ENCODE results near the gene PPIP5K2.
A peak's percentile ranks its signal among the peaks of the same experiment; 100 is the strongest.
"Not testable (repeated sequence)": the region's sequence is repeated elsewhere in the genome, so short reads cannot be mapped to it uniquely, and the experiment has no call there.

The PPIP5K2 gene

GRCh38 chr5:103203226-103203625, 83.1 kb downstream of the PPIP5K2 start:
- H3K4me1 Mint-ChIP-seq = no peaks in the 10 kb centered on the region
- no peak overlapping the region for H3K27ac Mint-ChIP-seq
- H3K36me3 Mint-ChIP-seq (ENCODE audit: low read depth) = peaks cover 56% of the 10 kb centered on the region
- no peak overlapping the region for H3K4me3 Mint-ChIP-seq
- TF ChIP-seq, protein P1, sequence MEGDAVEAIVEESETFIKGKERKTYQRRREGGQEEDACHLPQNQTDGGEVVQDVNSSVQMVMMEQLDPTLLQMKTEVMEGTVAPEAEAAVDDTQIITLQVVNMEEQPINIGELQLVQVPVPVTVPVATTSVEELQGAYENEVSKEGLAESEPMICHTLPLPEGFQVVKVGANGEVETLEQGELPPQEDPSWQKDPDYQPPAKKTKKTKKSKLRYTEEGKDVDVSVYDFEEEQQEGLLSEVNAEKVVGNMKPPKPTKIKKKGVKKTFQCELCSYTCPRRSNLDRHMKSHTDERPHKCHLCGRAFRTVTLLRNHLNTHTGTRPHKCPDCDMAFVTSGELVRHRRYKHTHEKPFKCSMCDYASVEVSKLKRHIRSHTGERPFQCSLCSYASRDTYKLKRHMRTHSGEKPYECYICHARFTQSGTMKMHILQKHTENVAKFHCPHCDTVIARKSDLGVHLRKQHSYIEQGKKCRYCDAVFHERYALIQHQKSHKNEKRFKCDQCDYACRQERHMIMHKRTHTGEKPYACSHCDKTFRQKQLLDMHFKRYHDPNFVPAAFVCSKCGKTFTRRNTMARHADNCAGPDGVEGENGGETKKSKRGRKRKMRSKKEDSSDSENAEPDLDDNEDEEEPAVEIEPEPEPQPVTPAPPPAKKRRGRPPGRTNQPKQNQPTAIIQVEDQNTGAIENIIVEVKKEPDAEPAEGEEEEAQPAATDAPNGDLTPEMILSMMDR (IDR thresholded peaks at IDR 0.05; ENCODE audit: unreplicated experiment in 3 of 3) = no peak
- H3K9me3 Mint-ChIP-seq = no peaks in the 10 kb centered on the region
- H3K27me3 Mint-ChIP-seq (ENCODE audit: low read depth) = no peaks in the 10 kb centered on the region

DNA sequence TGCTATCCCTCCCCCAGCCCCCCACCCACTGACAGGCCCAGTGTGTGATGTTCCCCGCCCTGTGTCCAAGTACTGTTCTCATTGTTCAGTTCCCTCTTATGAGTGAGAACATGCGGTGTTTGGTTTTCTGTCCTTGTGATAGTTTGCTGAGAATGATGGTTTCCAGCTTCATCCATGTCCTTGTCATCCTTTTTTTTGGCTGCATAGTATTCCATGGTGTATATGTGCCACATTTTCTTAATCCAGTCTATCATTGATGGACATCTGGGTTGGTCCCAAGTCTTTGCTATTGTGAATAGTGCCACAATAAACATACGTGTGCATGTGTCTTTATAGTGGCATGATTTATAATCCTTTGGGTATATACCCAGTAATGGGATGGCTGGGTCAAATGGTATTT, 84.9 kb downstream of the PPIP5K2 start:
- H3K27me3 Mint-ChIP-seq (ENCODE audit: low read depth) = not testable (repeated sequence)
- peaks cover 53% of the 10 kb centered on the region for H3K36me3 Mint-ChIP-seq (ENCODE audit: low read depth)

GRCh38 chr5:103205991-103206700, 86.0 kb downstream of the PPIP5K2 start:
- Mint-ChIP-seq H3K27ac (peak overlapping the region; percentile 63 to 66 (median 66)), H3K4me3 (no peak overlapping the region), H3K4me1 (no peaks in the 10 kb centered on the region), H3K27me3 (ENCODE audit: low read depth) (no peaks in the 10 kb centered on the region), H3K9me3 (no peaks in the 10 kb centered on the region), H3K36me3 (ENCODE audit: low read depth) (peaks cover 43% of the 10 kb centered on the region)
- TF ChIP-seq, protein P1 (IDR thresholded peaks at IDR 0.05; ENCODE audit: unreplicated experiment in 3 of 3) = no peak

More for the DNA sequence above, 84.9 kb downstream of the PPIP5K2 start:
- not testable (repeated sequence) for H3K27ac Mint-ChIP-seq, H3K9me3 Mint-ChIP-seq, H3K4me1 Mint-ChIP-seq, H3K4me3 Mint-ChIP-seq

DNA sequence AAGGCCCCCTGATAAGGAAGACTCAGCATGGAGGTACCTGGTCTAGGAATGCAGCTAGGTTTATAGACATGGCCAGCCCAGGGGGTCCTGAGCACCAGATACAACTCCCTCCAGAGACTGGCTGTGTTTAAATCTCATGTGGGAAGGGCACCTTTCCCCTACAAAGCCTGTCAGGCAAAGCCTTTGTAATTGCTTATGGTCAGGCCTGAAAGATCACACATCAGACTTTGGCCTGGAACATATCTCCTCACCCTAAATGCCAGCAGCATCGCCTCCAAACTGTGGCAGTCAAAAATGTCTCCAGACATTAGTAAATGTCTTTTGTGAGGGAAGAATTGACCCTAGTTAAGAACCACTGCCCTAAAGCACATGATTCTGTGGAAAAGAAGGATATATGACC, 86.9 kb downstream of the PPIP5K2 start:
- H3K4me3 Mint-ChIP-seq = no peak overlapping the region
- TF ChIP-seq, protein P1 (IDR thresholded peaks at IDR 0.05; ENCODE audit: unreplicated experiment in 3 of 3) = no peak
- peaks cover 43% of the 10 kb centered on the region for H3K36me3 Mint-ChIP-seq (ENCODE audit: low read depth)
- peak overlapping the region; percentile 63 to 66 (median 66) for H3K27ac Mint-ChIP-seq
- H3K4me1 Mint-ChIP-seq = peaks cover under 1% of the 10 kb centered on the region
- H3K9me3 Mint-ChIP-seq = no peaks in the 10 kb centered on the region
- no peaks in the 10 kb centered on the region for H3K27me3 Mint-ChIP-seq (ENCODE audit: low read depth)

- TF ChIP-seq, protein P1 (IDR thresholded peaks at IDR 0.05; ENCODE audit: unreplicated experiment in 3 of 3) = no peak
- H3K27ac Mint-ChIP-seq = peak overlapping the region; percentile 32 to 66 (median 63)
- no peak overlapping the region for H3K4me3 Mint-ChIP-seq
- no peaks in the 10 kb centered on the region for H3K9me3 Mint-ChIP-seq
- H3K36me3 Mint-ChIP-seq (ENCODE audit: low read depth) = peaks cover 43% of the 10 kb centered on the region
- no peaks in the 10 kb centered on the region for H3K27me3 Mint-ChIP-seq (ENCODE audit: low read depth)
- peaks cover 4% of the 10 kb centered on the region for H3K4me1 Mint-ChIP-seq
Observed at GRCh38 chr5:103207653-103208052, 87.6 kb downstream of the PPIP5K2 start.

DNA sequence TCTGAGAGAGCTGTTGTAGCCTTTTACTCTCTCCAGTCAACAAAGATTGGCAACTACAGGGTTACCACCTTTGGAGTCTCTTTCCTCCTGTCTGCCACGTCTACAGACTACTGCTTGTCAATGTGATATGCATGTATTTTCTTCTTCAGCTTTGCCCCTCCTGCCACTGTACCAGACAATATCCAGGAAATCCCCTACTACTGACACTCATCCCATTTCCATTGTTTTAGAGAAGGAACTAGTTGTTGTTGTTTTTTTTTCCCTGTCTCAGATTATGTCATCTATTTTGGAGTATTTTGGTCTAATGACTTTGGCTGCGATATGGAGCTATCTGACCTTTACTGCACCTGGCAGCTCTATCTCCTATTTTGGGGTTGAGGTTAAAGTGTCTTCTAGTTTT, 88.4 kb downstream of the PPIP5K2 start:
- Mint-ChIP-seq H3K4me3 (no peak overlapping the region), H3K36me3 (ENCODE audit: low read depth) (peaks cover 42% of the 10 kb centered on the region), H3K27me3 (ENCODE audit: low read depth) (no peaks in the 10 kb centered on the region), H3K4me1 (peaks cover 4% of the 10 kb centered on the region), H3K9me3 (no peaks in the 10 kb centered on the region), H3K27ac (peak overlapping the region in 1 of 3 experiments; percentile 39)
- TF ChIP-seq, protein P1 (IDR thresholded peaks at IDR 0.05; ENCODE audit: unreplicated experiment in 3 of 3) = no peak
